Colon (tissue), 2 donors: ENCODE measurements around the gene PVRIG.
"Not testable (repeated sequence)": the region's sequence is repeated elsewhere in the genome, so short reads cannot be mapped to it uniquely, and the experiment has no call there.

Experiments
- FAIRE-seq: peaks from 2 replicates; lab custom pipeline; 2012; peaks lifted over from hg19 to GRCh38; lab: Jason Lieb, UNC
- donor health status: control.
- donor health status: control.

PVRIG gene

GRCh38 chr7:100195222-100195621 is 24.5 kb upstream of the PVRIG start:
- no peak for FAIRE-seq

GRCh38 chr7:100195901-100196322 is 23.8 kb upstream of the PVRIG start:
- not testable (repeated sequence) for FAIRE-seq

DNA sequence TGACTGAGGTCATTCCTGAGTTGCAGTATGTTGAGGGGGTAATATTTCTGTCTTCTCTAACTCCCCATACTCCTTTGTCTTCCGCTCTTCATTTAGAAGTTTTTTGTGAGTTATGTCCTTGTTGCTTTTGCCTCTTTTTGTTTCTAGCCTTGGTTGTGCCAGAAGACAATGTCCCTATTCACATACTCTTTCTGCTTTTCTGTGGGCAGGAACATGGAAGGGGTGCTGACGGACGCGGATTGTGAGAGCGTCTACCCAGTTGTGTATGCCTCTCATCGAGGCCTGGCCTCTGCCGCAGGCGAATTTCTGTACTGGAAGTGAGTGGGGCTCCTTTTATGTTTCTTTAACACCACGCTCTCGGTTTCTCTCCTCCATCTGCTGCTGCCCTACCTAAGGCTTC is 21.5 kb upstream of the PVRIG start:
- FAIRE-seq, result no peak

GRCh38 chr7:100200693-100201092 is 19.1 kb upstream of the PVRIG start:
- FAIRE-seq, result no peak

DNA sequence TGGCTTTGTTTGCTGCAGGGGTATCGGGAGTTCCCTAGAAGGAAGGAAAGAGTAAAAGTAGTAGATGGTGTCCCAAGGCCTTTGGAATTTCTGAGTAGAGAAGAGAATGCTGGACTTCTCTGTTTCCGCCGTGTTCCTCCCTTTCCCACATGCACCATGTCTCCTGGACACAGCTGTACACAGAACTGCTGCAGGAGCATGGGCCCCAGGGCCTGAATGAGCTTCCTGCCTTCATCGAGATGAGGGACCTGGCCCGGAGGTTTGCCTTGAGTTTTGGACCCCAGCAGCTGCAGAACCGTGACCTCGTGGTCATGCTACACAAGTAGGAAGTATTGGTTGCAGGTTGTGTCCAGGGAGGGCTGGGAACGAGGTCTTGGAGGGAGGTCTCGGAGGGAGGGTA is 15.3 kb upstream of the PVRIG start:
- FAIRE-seq, result no peak

- FAIRE-seq, result no peak
Observed at GRCh38 chr7:100208911-100209408, 10.8 kb upstream of the PVRIG start.

GRCh38 chr7:100209493-100209892 is 10.3 kb upstream of the PVRIG start:
- no peak for FAIRE-seq

DNA sequence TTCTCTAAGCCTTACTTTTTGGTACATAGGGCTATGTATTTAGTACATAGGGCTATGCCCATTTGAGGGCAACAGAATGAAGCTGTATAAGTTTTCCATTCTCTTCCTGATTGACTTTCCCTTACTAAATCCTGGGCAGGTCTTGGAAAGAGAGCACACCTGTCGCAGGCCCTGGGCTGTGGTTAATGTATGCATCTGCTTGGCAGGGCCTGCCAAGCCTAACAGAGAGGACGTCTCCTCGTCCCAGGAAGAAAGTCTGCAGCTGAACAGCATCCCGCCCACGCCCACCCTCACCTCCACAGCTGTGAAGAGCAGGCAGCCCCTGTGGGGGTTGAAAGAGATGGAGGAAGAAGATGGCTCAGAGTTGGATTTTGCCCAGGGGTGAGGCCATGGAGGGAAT is 8.9 kb upstream of the PVRIG start:
- no peak for FAIRE-seq

- no peak for FAIRE-seq
Observed at GRCh38 chr7:100211342-100211780, 8.4 kb upstream of the PVRIG start.

GRCh38 chr7:100212631-100213286 is 7.0 kb upstream of the PVRIG start:
- no peak for FAIRE-seq

- no peak for FAIRE-seq
Observed at GRCh38 chr7:100213672-100214071, 6.1 kb upstream of the PVRIG start.

GRCh38 chr7:100214356-100214755 is 5.4 kb upstream of the PVRIG start:
- not testable (repeated sequence) for FAIRE-seq

DNA sequence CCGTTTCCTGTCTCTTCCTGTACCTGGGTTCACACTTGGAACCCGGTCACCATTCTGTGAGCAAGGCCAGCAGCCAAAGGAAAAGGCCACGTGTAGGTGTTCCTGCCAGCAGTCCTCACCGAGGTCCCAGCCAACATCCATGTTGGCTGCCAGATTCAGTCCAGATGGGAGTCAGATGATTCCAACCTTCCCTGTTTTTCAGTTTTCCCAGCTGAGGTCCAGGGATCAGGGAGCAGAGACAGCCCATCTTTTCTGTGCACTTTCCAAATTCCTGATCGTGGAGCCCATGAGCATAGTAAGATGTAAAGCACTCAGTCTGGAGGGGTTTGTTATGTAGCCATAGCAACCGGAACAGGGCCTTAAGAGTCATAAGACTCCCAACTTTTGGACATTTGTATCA is 3.9 kb upstream of the PVRIG start:
- FAIRE-seq, result no peak

DNA sequence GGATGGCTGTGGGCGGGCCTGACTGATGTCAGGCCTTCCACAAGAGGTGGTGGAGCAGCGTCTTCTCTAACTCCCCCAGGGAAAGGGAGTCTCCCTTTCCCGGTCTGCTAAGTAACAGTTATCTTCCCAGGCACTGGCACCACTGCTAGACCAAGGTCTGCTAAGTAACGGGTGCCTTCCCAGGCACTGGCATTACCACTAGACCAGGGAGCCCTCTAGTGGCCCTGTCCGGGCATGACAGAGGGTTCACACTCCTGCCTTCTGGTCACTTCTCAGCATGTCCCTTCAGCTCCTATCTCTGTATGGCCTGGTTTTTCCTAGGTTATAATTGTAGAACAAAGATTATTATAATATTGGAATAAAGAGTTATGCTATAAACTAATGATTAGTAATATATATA is 1.8 kb upstream of the PVRIG start:
- FAIRE-seq, result not testable (repeated sequence)

DNA sequence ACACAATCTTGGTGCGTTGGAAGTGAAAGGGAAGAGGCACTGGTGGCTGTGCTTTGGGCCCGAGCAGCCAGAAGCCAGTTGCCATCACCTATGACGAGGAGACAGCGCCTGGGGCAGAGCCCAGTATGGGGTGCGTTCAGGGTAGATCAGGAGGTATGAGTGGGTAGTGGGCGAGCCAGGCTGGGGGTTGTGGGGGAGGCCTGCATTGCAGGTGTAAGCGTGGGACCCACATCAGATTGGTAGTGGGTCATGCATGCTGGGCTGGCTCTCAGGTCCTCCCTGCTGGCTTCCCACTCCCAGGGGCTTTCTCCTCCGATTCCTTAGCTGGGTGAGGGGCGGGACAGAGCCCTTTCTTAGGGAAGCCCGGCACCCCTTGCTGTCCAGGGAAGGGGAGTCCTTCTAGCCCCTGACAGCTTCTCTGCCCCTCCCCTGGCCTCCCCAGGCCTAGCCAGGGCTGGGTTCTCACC is 445 bp upstream of the PVRIG start:
- FAIRE-seq, result no peak

GRCh38 chr7:100220586-100221230 is 959 bp downstream of the PVRIG start:
- FAIRE-seq, result no peak

- FAIRE-seq, result no peak
Observed at GRCh38 chr7:100221231-100221718, 1.5 kb downstream of the PVRIG start.

DNA sequence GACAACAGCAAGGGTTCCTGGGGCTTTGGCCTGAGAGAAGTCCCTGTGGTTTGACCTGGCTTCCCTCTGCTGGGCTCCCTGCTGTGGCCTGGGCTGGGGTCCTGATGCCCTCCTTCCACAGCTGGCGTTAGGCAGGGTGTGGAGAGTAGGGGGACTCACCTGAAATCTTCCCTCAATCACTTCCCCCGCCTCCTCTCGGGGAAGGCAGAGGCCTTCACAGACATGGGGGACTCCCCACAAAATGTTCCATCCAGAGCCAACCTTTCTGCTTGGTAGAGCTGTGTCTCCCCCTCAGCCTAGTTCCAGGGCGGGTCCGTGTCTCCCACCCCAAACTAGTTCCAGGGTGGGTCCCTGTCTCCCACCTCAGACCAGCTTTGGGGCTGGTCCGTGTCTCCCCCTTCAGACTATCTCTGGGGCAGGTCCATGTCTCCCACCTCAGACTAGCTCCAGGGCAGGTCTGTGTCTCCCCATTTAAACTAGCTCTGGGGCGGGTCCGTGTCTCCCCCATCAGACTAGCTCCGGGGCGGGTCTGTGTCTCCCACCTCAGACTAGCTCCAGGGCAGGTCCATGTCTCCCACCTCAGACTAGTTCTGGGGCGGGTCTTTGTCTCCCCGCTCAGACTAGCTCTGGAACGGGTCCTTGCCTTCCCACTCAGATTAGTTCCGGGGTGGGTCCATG is 2.2 kb downstream of the PVRIG start:
- FAIRE-seq, result no peak

- FAIRE-seq, result no peak
Observed at GRCh38 chr7:100222445-100223132, 2.8 kb downstream of the PVRIG start.

DNA sequence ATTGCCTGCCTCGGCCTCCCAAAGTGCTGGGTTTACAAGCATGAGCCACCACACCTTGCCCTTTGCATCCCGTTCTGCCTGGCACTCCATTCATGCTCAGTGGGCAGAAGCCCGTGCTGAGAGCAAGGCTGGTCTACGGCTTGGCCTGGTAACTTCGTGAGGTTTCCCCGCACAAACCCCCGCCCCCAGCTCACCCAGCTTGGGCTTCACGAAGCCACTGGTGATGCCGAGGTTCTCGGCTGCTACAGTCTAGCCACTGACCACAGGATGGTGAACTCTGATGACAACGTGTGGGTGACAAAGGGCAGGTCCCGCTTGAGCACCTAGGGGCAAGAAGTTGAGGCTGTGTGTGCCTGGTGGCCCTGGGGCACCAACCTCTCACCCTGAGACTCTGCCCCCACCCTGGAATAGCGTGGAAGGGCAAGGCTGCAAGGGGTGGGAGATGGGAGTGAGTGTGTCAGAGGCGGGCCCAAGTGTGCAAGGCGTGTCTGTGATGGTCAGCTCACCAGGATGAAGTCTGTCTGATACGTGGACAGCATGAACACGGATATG is 3.7 kb downstream of the PVRIG start:
- FAIRE-seq, result not testable (repeated sequence)

GRCh38 chr7:100224891-100225290 is 5.1 kb downstream of the PVRIG start:
- not testable (repeated sequence) for FAIRE-seq
